ENCODE results near the gene ZNF664. TPM values are rescaled to one million over a fixed set of nuclear protein-coding genes. Genes with fewer than 3 reads are reported as not detected.

The ZNF664 gene
- total RNA-seq, 1 experiment from 2014 or later, result 21.0 TPM

- Histone ChIP-seq H2AFZ (ENCODE audit: low read length) (no peak overlapping the region), H3K27me3 (ENCODE audit: low read length) (no peaks in the 10 kb centered on the region), H3K79me2 (ENCODE audit: low read length) (no peaks in the 10 kb centered on the region), H3K9ac (ENCODE audit: low read length) (no peak overlapping the region), H4K20me1 (ENCODE audit: insufficient read depth, low read depth, low read length) (no peaks in the 10 kb centered on the region), H3K4me2 (ENCODE audit: low read depth, low read length, poor library complexity, severe bottlenecking) (no peak overlapping the region), H3K4me3 (ENCODE audit: low read length) (no peak overlapping the region), H3K9me3 (ENCODE audit: low read length) (no peaks in the 10 kb centered on the region), H3K27ac (ENCODE audit: low read length) (no peak overlapping the region), H3K4me1 (ENCODE audit: low read length) (no peaks in the 10 kb centered on the region), H3K36me3 (ENCODE audit: insufficient read depth, low read length) (no peaks in the 10 kb centered on the region), H3K9me2 (replicated peaks; ENCODE audit: insufficient read depth, low read length) (no peaks in the 10 kb centered on the region)
- no peak for DNase-seq
Observed at GRCh38 chr12:123948796-123949769, 23.9 kb upstream of the ZNF664 start.

DNA sequence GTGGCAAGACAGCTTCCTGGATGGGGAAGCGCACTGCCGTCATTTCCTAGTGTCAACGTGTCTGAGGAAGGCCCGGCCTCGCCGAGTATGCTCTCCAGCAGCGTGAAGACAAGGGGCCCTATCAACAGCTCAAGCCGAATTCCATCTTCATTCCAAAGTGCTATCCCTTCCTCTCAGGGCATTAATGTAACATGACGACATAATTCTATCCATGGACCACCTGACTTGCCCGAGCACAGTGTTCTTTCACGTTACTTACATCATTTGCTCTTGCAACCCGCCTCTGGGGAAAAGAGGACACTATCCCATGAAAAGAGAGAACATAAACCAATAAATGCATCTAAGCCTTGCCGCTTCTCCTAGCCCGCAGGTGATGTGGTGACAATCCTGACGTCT is 23.2 kb upstream of the ZNF664 start:
- Histone ChIP-seq H3K9me3 (ENCODE audit: low read length) (no peaks in the 10 kb centered on the region), H3K79me2 (ENCODE audit: low read length) (no peaks in the 10 kb centered on the region), H3K27ac (ENCODE audit: low read length) (no peak overlapping the region), H3K4me3 (ENCODE audit: low read length) (no peak overlapping the region), H4K20me1 (ENCODE audit: insufficient read depth, low read depth, low read length) (no peaks in the 10 kb centered on the region), H3K27me3 (ENCODE audit: low read length) (no peaks in the 10 kb centered on the region), H3K36me3 (ENCODE audit: insufficient read depth, low read length) (no peaks in the 10 kb centered on the region), H3K9me2 (replicated peaks; ENCODE audit: insufficient read depth, low read length) (no peaks in the 10 kb centered on the region), H3K4me1 (ENCODE audit: low read length) (no peaks in the 10 kb centered on the region), H3K4me2 (ENCODE audit: low read depth, low read length, poor library complexity, severe bottlenecking) (no peak overlapping the region), H3K9ac (ENCODE audit: low read length) (no peak overlapping the region), H2AFZ (ENCODE audit: low read length) (no peak overlapping the region)
- DNase-seq, result no peak

DNA sequence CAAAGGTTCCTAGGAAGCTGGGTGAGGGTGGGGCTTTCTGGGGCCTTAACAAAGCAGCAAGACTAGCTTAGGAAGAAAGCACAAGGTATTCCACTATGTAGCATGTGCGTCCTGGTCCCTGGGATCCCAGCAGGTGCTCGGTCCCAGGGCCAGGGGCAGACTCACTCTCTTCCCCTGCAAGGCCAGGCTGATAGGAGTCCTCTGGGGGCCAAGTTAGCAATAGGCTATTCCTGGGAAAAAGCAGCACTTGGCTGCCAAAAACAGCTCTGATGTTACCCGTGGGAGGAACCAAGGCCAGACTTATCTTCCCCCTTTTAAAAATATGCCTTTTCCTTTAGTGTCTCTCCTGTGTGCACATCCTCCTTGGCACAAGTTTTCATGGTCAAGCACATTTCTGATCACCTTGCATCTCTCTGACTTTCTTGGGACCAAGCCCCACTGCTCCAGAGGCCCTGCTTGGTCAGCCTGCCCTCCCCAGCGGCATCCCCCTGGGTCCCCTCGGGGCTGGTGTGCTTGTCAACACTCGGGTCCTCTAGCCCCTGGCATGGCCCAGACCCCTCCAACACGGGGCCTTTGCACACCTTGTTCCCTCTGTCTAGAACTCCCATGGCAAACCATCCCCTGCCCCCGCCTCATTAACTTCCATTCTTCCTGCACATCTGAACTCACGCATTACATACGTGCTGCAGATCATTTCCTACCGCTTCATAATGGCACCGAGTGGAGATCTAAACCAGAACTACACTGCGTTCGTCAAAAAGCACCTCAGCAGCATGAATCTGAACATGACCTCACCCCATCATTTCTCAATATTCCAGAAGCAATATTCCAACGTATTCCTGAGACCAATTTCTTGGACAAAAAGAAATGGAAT is 22.3 kb upstream of the ZNF664 start:
- H3K27ac ChIP-seq (ENCODE audit: low read length), result no peak overlapping the region
- H3K9me2 ChIP-seq (replicated peaks; ENCODE audit: insufficient read depth, low read length), result no peaks in the 10 kb centered on the region
- no peak overlapping the region for H2AFZ ChIP-seq (ENCODE audit: low read length)
- no peaks in the 10 kb centered on the region for H3K9me3 ChIP-seq (ENCODE audit: low read length)
- DNase-seq, result no peak
- no peak overlapping the region for H3K4me3 ChIP-seq (ENCODE audit: low read length)
- H3K9ac ChIP-seq (ENCODE audit: low read length), result no peak overlapping the region
- H3K27me3 ChIP-seq (ENCODE audit: low read length), result no peaks in the 10 kb centered on the region
- no peak overlapping the region for H3K4me2 ChIP-seq (ENCODE audit: low read depth, low read length, poor library complexity, severe bottlenecking)
- no peaks in the 10 kb centered on the region for H3K79me2 ChIP-seq (ENCODE audit: low read length)
- H4K20me1 ChIP-seq (ENCODE audit: insufficient read depth, low read depth, low read length), result no peaks in the 10 kb centered on the region
- no peaks in the 10 kb centered on the region for H3K36me3 ChIP-seq (ENCODE audit: insufficient read depth, low read length)
- no peaks in the 10 kb centered on the region for H3K4me1 ChIP-seq (ENCODE audit: low read length)

- Histone ChIP-seq H2AFZ (ENCODE audit: low read length) (no peak overlapping the region), H3K9me2 (replicated peaks; ENCODE audit: insufficient read depth, low read length) (no peaks in the 10 kb centered on the region), H3K4me3 (ENCODE audit: low read length) (no peak overlapping the region), H4K20me1 (ENCODE audit: insufficient read depth, low read depth, low read length) (no peaks in the 10 kb centered on the region), H3K79me2 (ENCODE audit: low read length) (no peaks in the 10 kb centered on the region), H3K9me3 (ENCODE audit: low read length) (no peaks in the 10 kb centered on the region), H3K36me3 (ENCODE audit: insufficient read depth, low read length) (no peaks in the 10 kb centered on the region), H3K4me1 (ENCODE audit: low read length) (no peaks in the 10 kb centered on the region), H3K9ac (ENCODE audit: low read length) (no peak overlapping the region), H3K27ac (ENCODE audit: low read length) (no peak overlapping the region), H3K4me2 (ENCODE audit: low read depth, low read length, poor library complexity, severe bottlenecking) (no peak overlapping the region), H3K27me3 (ENCODE audit: low read length) (no peaks in the 10 kb centered on the region)
- no peak for DNase-seq
Observed at GRCh38 chr12:123951467-123951866, 21.5 kb upstream of the ZNF664 start.

GRCh38 chr12:123952037-123952436 is 21.0 kb upstream of the ZNF664 start:
- Histone ChIP-seq H3K9me2 (replicated peaks; ENCODE audit: insufficient read depth, low read length) (no peaks in the 10 kb centered on the region), H3K79me2 (ENCODE audit: low read length) (no peaks in the 10 kb centered on the region), H3K9me3 (ENCODE audit: low read length) (no peaks in the 10 kb centered on the region), H3K4me3 (ENCODE audit: low read length) (no peak overlapping the region), H3K36me3 (ENCODE audit: insufficient read depth, low read length) (no peaks in the 10 kb centered on the region), H2AFZ (ENCODE audit: low read length) (no peak overlapping the region), H3K27me3 (ENCODE audit: low read length) (no peaks in the 10 kb centered on the region), H3K9ac (ENCODE audit: low read length) (no peak overlapping the region), H3K4me2 (ENCODE audit: low read depth, low read length, poor library complexity, severe bottlenecking) (no peak overlapping the region), H3K27ac (ENCODE audit: low read length) (no peak overlapping the region), H4K20me1 (ENCODE audit: insufficient read depth, low read depth, low read length) (no peaks in the 10 kb centered on the region), H3K4me1 (ENCODE audit: low read length) (no peaks in the 10 kb centered on the region)
- DNase-seq, result no peak

DNA sequence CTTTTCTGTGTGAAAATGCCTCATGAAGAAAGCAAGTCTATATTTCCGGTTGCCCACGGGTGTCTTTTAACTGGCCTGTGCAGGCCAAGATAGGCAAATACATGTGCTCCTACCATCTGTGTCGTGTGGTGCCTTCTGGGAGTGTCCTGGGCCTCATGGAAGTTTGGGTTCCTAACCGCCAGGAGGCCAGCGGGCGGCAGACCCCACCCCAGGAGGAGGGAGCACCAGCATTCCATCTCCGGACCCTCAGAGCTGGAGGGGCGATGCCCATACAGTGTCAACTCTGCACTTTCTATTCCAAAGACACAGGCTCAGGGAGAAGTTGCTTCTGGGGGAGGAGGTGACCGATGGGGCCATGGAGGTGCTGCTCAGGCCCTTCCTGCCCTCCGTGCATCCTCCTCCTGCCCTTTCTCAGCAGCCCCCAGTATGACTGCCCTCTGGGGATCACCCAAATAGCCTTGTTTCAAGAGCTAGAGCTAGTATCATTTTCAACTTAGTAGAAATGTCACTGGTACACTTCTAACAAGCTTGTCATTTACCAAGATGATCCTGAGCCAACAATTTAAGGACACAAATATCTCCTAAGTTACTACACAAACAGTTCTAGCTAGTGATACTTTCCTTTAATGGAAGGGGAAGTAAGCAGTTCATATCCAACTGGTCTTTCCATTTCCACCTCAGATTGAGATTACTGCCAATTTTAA is 18.2 kb upstream of the ZNF664 start:
- Histone ChIP-seq H3K79me2 (ENCODE audit: low read length) (no peaks in the 10 kb centered on the region), H3K4me1 (ENCODE audit: low read length) (no peaks in the 10 kb centered on the region), H3K4me2 (ENCODE audit: low read depth, low read length, poor library complexity, severe bottlenecking) (no peak overlapping the region), H3K9ac (ENCODE audit: low read length) (no peak overlapping the region), H3K27me3 (ENCODE audit: low read length) (no peaks in the 10 kb centered on the region), H3K9me2 (replicated peaks; ENCODE audit: insufficient read depth, low read length) (no peaks in the 10 kb centered on the region), H4K20me1 (ENCODE audit: insufficient read depth, low read depth, low read length) (no peaks in the 10 kb centered on the region), H3K27ac (ENCODE audit: low read length) (no peak overlapping the region), H3K9me3 (ENCODE audit: low read length) (no peaks in the 10 kb centered on the region), H2AFZ (ENCODE audit: low read length) (no peak overlapping the region), H3K4me3 (ENCODE audit: low read length) (no peak overlapping the region), H3K36me3 (ENCODE audit: insufficient read depth, low read length) (no peaks in the 10 kb centered on the region)
- no peak for DNase-seq

- no peak overlapping the region for H3K4me2 ChIP-seq (ENCODE audit: low read depth, low read length, poor library complexity, severe bottlenecking)
- no peak for DNase-seq
Observed at GRCh38 chr12:123956249-123956648, 16.8 kb upstream of the ZNF664 start.

DNA sequence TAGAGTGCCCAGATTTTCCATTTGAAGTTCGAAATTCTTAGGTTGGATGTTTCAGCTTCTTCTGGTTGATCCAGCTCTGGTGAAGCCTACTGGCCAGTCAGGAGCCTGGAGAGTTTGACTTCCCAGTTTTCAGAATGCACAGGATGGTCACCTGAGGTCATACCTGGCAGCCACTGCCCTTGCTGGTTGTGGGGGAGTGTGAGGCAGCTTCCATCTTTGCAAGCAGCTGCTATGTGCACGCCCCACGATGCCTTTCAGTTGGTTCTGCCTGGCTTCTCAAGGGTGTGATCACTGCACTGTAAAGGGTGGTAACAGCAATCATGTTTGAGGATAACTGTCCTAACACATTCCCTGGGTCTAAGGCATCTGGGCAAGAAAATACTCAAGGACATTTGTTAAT is 15.8 kb upstream of the ZNF664 start:
- no peaks in the 10 kb centered on the region for H3K79me2 ChIP-seq (ENCODE audit: low read length)
- no peaks in the 10 kb centered on the region for H3K27me3 ChIP-seq (ENCODE audit: low read length)
- no peaks in the 10 kb centered on the region for H3K36me3 ChIP-seq (ENCODE audit: insufficient read depth, low read length)
- no peaks in the 10 kb centered on the region for H4K20me1 ChIP-seq (ENCODE audit: insufficient read depth, low read depth, low read length)
- H3K4me1 ChIP-seq (ENCODE audit: low read length), result no peaks in the 10 kb centered on the region
- H3K4me3 ChIP-seq (ENCODE audit: low read length), result no peak overlapping the region
- no peak for DNase-seq
- H2AFZ ChIP-seq (ENCODE audit: low read length), result no peak overlapping the region
- H3K4me2 ChIP-seq (ENCODE audit: low read depth, low read length, poor library complexity, severe bottlenecking), result no peak overlapping the region
- H3K9ac ChIP-seq (ENCODE audit: low read length), result no peak overlapping the region
- no peak overlapping the region for H3K27ac ChIP-seq (ENCODE audit: low read length)
- H3K9me3 ChIP-seq (ENCODE audit: low read length), result no peaks in the 10 kb centered on the region
- H3K9me2 ChIP-seq (replicated peaks; ENCODE audit: insufficient read depth, low read length), result no peaks in the 10 kb centered on the region

More at GRCh38 chr12:123956249-123956648, 16.8 kb upstream of the ZNF664 start:
- H2AFZ ChIP-seq (ENCODE audit: low read length), result no peak overlapping the region
- H3K4me3 ChIP-seq (ENCODE audit: low read length), result no peak overlapping the region
- H3K27ac ChIP-seq (ENCODE audit: low read length), result no peak overlapping the region
- no peak overlapping the region for H3K9ac ChIP-seq (ENCODE audit: low read length)
- no peaks in the 10 kb centered on the region for H3K27me3 ChIP-seq (ENCODE audit: low read length)
- H3K9me3 ChIP-seq (ENCODE audit: low read length), result no peaks in the 10 kb centered on the region
- H3K4me1 ChIP-seq (ENCODE audit: low read length), result no peaks in the 10 kb centered on the region
- H3K36me3 ChIP-seq (ENCODE audit: insufficient read depth, low read length), result no peaks in the 10 kb centered on the region
- no peaks in the 10 kb centered on the region for H3K79me2 ChIP-seq (ENCODE audit: low read length)
- no peaks in the 10 kb centered on the region for H4K20me1 ChIP-seq (ENCODE audit: insufficient read depth, low read depth, low read length)
- no peaks in the 10 kb centered on the region for H3K9me2 ChIP-seq (replicated peaks; ENCODE audit: insufficient read depth, low read length)

All from Karpas-422 (cell line).